Right cardiac atrium (tissue), 5 donors: ENCODE data around the gene WWOX. TPM values are rescaled to one million over a fixed set of nuclear protein-coding genes. Genes with fewer than 3 reads are reported as not detected.

Experiments
- ATAC-seq, 2 donors: fragments of 200-7000 bp; cut with Tn5 transposase; one replicate each; pipeline versions ENCODE4 v1.8.0 to v1.9.1; 2020; ENCODE audit warnings: moderate library complexity in 2 of 2, mild to moderate bottlenecking in 1 of 2
- DNase-seq, 3 donors: peaks; one replicate each; pipeline ENCODE4 v3.0.0-alpha.2; 2020
- H3K27ac ChIP-seq: one replicate; pipeline ENCODE4 v1.5.1; 2013; ENCODE audit warnings: mild to moderate bottlenecking, low read length, control low read depth, moderate library complexity
- H3K27me3 ChIP-seq: one replicate; pipeline ENCODE4 v1.6.1; 2013; ENCODE audit not compliant: control insufficient read depth, insufficient read depth
- H3K4me1 ChIP-seq: one replicate; pipeline ENCODE4 v1.6.1; 2013; ENCODE audit warnings: low read length; ENCODE audit not compliant: control insufficient read depth, insufficient read depth
- H3K4me3 ChIP-seq: one replicate; pipeline ENCODE4 v1.5.1; 2013; ENCODE audit warnings: low read length, control low read depth
- H3K9me3 ChIP-seq: one replicate; pipeline ENCODE4 v1.6.1; 2013; ENCODE audit warnings: low read length; ENCODE audit not compliant: control insufficient read depth
- WGBS: extraction: QIAGEN DNeasy Blood & Tissue Kit; methylation state at CpG from one replicate; pipeline ENCODE4 v1.1.7; 2013; 5-methylcytosine and 5-hydroxymethylcytosine counted together
- intact Hi-C, 4 donors: fragments of 100-400 bp; cut with DNase I; formaldehyde crosslinking; loops; one replicate each; pipeline versions ENCODE4 v1.11.0 to v1.14.0; 2022 to 2023
- polyA plus RNA-seq: library from polyadenylated mRNA; stranded (reverse); fragments of 200-250 nt; gene quantifications from one replicate; pipeline ENCODE4 v1.2.3, GENCODE V29; 2013
- total RNA-seq, 4 donors: library from RNA; stranded (reverse); fragmentation: NEBNext Ultra II Directional; extraction: Animal tissue kit (Norgen Biotek cat#: 25700); gene quantifications; one replicate each; pipeline ENCODE4 v1.2.1, GENCODE V29; 2021
- donor health status: healthy with polysubstance abuse.
- donor health status: DM: no; HTN: yes; CAD: no.
- donor health status: DM: no; HTN: no; CAD: no.
- donor health status: DM: no; HTN: yes; CAD: no; lungs with severe emphysema.
- donor health status: DM: yes; HTN: yes; CAD: no.

WWOX gene
- total and polyA plus RNA-seq, 5 donors: 6.0 to 14.9 (median 13.1) TPM

- H3K27ac ChIP-seq: no peak overlapping the region
- intact Hi-C loops: no loop called here
- no peaks in the 10 kb centered on the region for H3K27me3 ChIP-seq
- no peak overlapping the region for H3K4me3 ChIP-seq
- DNase-seq (no peak), ATAC-seq (no peak)
- H3K4me1 ChIP-seq: peaks cover 3% of the 10 kb centered on the region
- WGBS: 83% methylated on average over 15 of the region's 15 CpGs
- no peaks in the 10 kb centered on the region for H3K9me3 ChIP-seq
These were observed 858.1 kb downstream of the WWOX start for GRCh38 chr16:78957317-78958100.

- no peaks in the 10 kb centered on the region for H3K9me3 ChIP-seq
- H3K4me1 ChIP-seq: no peaks in the 10 kb centered on the region
- WGBS: 91% methylated on average over 2 of the region's 2 CpGs
- intact Hi-C loops: no loop called here
- ATAC-seq (no peak), DNase-seq (no peak)
- no peak overlapping the region for H3K27ac ChIP-seq
- no peak overlapping the region for H3K4me3 ChIP-seq
- H3K27me3 ChIP-seq: no peaks in the 10 kb centered on the region
These were observed 862.0 kb downstream of the WWOX start for GRCh38 chr16:78961464-78961863.

DNA sequence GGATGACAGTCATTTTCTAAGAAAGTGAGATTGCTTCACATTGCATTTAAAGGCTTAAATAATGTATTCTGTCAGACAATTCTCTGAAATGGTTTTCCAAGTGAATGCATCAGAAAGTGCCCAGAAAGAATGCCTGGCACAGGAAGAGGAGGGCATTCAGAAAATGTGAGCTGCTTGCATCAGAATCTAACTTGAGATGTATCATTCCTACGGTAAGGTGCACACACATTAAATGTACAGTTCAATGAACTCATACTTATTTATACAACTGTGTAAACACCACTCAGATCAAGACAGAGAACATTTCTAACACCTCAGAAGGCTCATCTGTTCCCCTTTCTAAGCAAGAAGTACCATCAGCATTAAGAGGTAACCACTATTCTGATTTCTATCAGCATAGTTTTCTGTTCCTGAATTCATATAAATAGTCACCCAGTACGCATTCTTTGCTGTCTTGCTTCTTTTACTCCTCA is 863.0 kb downstream of the WWOX start:
- Histone ChIP-seq H3K4me3 (no peak overlapping the region), H3K4me1 (no peaks in the 10 kb centered on the region), H3K9me3 (no peaks in the 10 kb centered on the region), H3K27ac (no peak overlapping the region), H3K27me3 (no peaks in the 10 kb centered on the region)
- 96% methylated on average over 2 of the region's 2 CpGs for WGBS
- intact Hi-C loops: no loop called here
- ATAC-seq (no peak), DNase-seq (no peak)

- Histone ChIP-seq H3K4me1 (no peaks in the 10 kb centered on the region), H3K27ac (no peak overlapping the region), H3K27me3 (no peaks in the 10 kb centered on the region), H3K9me3 (no peaks in the 10 kb centered on the region), H3K4me3 (no peak overlapping the region)
- intact Hi-C loops: no loop called here
- DNase-seq: no peak
- ATAC-seq: no peak
- 87% methylated on average over 20 of the region's 20 CpGs for WGBS
These were observed 868.5 kb downstream of the WWOX start for GRCh38 chr16:78967948-78968347.

DNA sequence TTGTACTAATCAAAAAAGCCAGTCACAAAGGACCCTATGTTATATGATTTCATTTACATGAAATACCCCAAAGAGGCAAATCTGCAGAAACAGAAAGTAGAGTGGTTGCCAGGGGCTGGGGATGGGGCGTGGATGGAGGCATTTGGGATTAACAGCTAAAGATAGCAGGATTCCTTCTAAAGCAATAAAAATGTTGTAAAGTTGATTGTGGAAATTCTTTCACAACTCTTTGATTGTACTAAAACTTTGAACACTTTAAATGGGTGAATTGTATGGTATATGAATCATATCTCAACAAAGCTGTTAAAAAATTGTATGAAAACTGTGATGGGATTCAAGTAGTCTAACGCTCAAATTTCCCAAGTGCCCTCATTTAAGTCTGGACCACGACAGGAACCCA is 870.3 kb downstream of the WWOX start:
- ATAC-seq (no peak), DNase-seq (no peak)
- no peaks in the 10 kb centered on the region for H3K4me1 ChIP-seq
- intact Hi-C loops: no loop called here
- no peaks in the 10 kb centered on the region for H3K27me3 ChIP-seq
- WGBS: 51% methylated on average over 3 of the region's 3 CpGs
- no peaks in the 10 kb centered on the region for H3K9me3 ChIP-seq
- H3K27ac ChIP-seq: no peak overlapping the region
- H3K4me3 ChIP-seq: no peak overlapping the region

GRCh38 chr16:78970650-78971049 is 871.2 kb downstream of the WWOX start:
- no peak overlapping the region for H3K4me3 ChIP-seq
- intact Hi-C loops: no loop called here
- 91% methylated on average over 2 of the region's 2 CpGs for WGBS

GRCh38 chr16:78972006-78972405 is 872.6 kb downstream of the WWOX start:
- Histone ChIP-seq H3K4me1 (no peaks in the 10 kb centered on the region), H3K27me3 (no peaks in the 10 kb centered on the region), H3K9me3 (no peaks in the 10 kb centered on the region), H3K27ac (no peak overlapping the region), H3K4me3 (no peak overlapping the region)
- ATAC-seq (no peak), DNase-seq (no peak)
- intact Hi-C loops: no loop called here
- 73% methylated on average over 10 of the region's 10 CpGs for WGBS

More at GRCh38 chr16:78970650-78971049, 871.2 kb downstream of the WWOX start:
- DNase-seq (no peak), ATAC-seq (no peak)
- H3K27me3 ChIP-seq: no peaks in the 10 kb centered on the region
- H3K4me1 ChIP-seq: no peaks in the 10 kb centered on the region
- H3K27ac ChIP-seq: no peak overlapping the region
- H3K9me3 ChIP-seq: no peaks in the 10 kb centered on the region

DNA sequence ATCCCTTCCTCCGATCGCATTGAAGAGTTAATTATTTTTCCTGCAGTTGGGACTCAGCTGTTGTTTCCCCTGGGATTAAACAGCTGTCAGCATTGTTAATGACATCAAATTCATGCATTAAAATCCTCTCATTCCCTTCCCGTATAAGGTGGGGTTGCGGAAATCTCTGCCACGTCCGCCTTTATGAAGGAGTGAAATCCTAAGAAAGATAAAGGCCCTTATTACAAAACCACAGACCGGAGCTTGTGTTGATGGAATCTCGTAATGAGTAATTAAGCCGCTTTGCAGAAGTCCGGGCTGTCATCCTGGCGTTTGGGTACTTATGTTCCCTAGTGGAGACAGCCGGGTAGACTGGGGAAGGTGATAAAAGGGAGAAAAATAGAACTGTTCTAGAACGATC is 873.5 kb downstream of the WWOX start:
- Histone ChIP-seq H3K4me3 (no peak overlapping the region), H3K27me3 (no peaks in the 10 kb centered on the region), H3K9me3 (no peaks in the 10 kb centered on the region), H3K4me1 (no peaks in the 10 kb centered on the region), H3K27ac (no peak overlapping the region)
- ATAC-seq (no peak), DNase-seq (no peak)
- intact Hi-C loops: no loop called here
- WGBS: 64% methylated on average over 13 of the region's 13 CpGs

- no peaks in the 10 kb centered on the region for H3K27me3 ChIP-seq
- DNase-seq (no peak), ATAC-seq (no peak)
- 96% methylated on average over 10 of the region's 10 CpGs for WGBS
- intact Hi-C loops: no loop called here
- no peak overlapping the region for H3K4me3 ChIP-seq
- H3K9me3 ChIP-seq: no peaks in the 10 kb centered on the region
- no peaks in the 10 kb centered on the region for H3K4me1 ChIP-seq
- H3K27ac ChIP-seq: no peak overlapping the region
These were observed 876.8 kb downstream of the WWOX start for GRCh38 chr16:78976212-78976611.

GRCh38 chr16:78980825-78981224 is 881.4 kb downstream of the WWOX start:
- WGBS: 90% methylated on average over 6 of the region's 6 CpGs
- intact Hi-C loops: no loop called here

GRCh38 chr16:78982096-78982744 is 882.8 kb downstream of the WWOX start:
- no peak for ATAC-seq
- intact Hi-C loops: no loop called here

More at GRCh38 chr16:78980825-78981224, 881.4 kb downstream of the WWOX start:
- no peak for DNase-seq
- Histone ChIP-seq H3K9me3 (no peaks in the 10 kb centered on the region), H3K27ac (no peak overlapping the region), H3K4me1 (peaks cover 2% of the 10 kb centered on the region), H3K4me3 (no peak overlapping the region), H3K27me3 (no peaks in the 10 kb centered on the region)
- ATAC-seq: no peak

More at GRCh38 chr16:78982096-78982744, 882.8 kb downstream of the WWOX start:
- H3K27ac ChIP-seq: no peak overlapping the region
- peaks cover 2% of the 10 kb centered on the region for H3K4me1 ChIP-seq
- H3K4me3 ChIP-seq: no peak overlapping the region
- 67% methylated on average over 10 of the region's 10 CpGs for WGBS
- no peak for DNase-seq
- H3K9me3 ChIP-seq: no peaks in the 10 kb centered on the region
- H3K27me3 ChIP-seq: no peaks in the 10 kb centered on the region
